Tibial artery (tissue), 4 donors: ENCODE data around the gene GTPBP4.
"Not testable (repeated sequence)": the region's sequence is repeated elsewhere in the genome, so short reads cannot be mapped to it uniquely, and the experiment has no call there.

Experiments used
- DNase-seq, 2 donors: peaks; one replicate each; pipeline ENCODE4 v3.0.0-alpha.2; 2019
- H3K27ac ChIP-seq, 2 donors: fragments of 200-600 bp; sonication (generic) in 1 of 2; 1 replicate in 1 of 2; 2 replicates in 1 of 2; pipeline ENCODE4 v1.5.1; 2018 to 2019; ENCODE audit warnings: mild to moderate bottlenecking in 1 of 2
- H3K27me3 ChIP-seq, 2 donors: fragments of 200-600 bp; sonication (generic) in 1 of 2; one replicate each; pipeline versions ENCODE4 v1.5.1 to v1.6.0; 2016 to 2019
- H3K36me3 ChIP-seq, 3 donors: fragments of 200-600 bp; sonication (generic) in 2 of 3; one replicate each; pipeline ENCODE4 v1.5.1; 2016 to 2019; ENCODE audit warnings: mild to moderate bottlenecking in 2 of 3
- H3K4me1 ChIP-seq, 4 donors: fragments of 200-600 bp; sonication (generic) in 2 of 4; 1 replicate in 3 of 4; 2 replicates in 1 of 4; pipeline ENCODE4 v1.5.1; 2016 to 2019
- H3K4me3 ChIP-seq, 2 donors: fragments of 200-600 bp; sonication (generic) in 1 of 2; 1 replicate in 1 of 2; 2 replicates in 1 of 2; pipeline ENCODE4 v1.5.1; 2018 to 2019; ENCODE audit warnings: mild to moderate bottlenecking in 2 of 2
- H3K9me3 ChIP-seq, 3 donors: fragments of 200-600 bp; sonication (generic) in 1 of 3; one replicate each; pipeline ENCODE4 v1.5.1; 2016 to 2019
- intact Hi-C: fragments of 100-400 bp; cut with DNase I; formaldehyde crosslinking; loops from one replicate; pipeline ENCODE4 v1.15.0; 2023; ENCODE audit warnings: low total_unique reads
- TF ChIP-seq, protein P1 (sequence below), 2 experiments: fragments of 200-600 bp in 1 of 2; fragments of 450-650 bp in 1 of 2; IDR thresholded peaks; one replicate each; pipeline ENCODE4 v1.5.1; 2017 to 2019; ENCODE audit warnings: antibody characterized with exemption in 2 of 2, mild to moderate bottlenecking in 1 of 2, moderate library complexity in 1 of 2

Gene GTPBP4

DNA sequence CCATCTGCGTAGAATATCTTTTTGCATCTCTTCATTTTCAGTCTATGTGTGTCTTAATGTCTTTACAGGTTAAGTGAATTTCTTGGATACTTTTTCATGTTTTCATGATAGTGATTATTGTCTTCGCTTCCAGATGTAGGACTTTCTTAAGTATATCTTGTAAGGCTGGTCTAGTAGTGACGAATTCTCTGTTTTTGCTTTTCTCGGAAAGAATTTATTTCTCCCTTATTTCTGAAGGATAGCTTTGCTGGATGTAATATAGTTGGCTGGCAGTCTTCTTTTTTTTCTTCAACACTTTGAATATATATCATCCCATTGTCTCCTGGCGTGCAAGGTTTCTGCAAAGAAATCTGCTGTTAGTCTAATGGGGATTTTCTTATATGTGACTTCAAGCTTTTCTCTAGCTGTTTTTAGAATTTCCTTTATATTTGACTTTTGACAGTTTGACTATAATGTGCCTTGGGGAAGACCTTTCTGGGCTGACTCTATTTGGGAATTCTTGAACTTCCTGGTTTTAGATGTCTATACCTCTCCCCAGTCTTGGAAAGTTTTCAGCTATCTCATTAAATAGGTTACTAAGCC, 14.3 kb downstream of the GTPBP4 start:
- DNase-seq = no peak
- intact Hi-C loops = no loop called here
- TF ChIP-seq, protein P1, sequence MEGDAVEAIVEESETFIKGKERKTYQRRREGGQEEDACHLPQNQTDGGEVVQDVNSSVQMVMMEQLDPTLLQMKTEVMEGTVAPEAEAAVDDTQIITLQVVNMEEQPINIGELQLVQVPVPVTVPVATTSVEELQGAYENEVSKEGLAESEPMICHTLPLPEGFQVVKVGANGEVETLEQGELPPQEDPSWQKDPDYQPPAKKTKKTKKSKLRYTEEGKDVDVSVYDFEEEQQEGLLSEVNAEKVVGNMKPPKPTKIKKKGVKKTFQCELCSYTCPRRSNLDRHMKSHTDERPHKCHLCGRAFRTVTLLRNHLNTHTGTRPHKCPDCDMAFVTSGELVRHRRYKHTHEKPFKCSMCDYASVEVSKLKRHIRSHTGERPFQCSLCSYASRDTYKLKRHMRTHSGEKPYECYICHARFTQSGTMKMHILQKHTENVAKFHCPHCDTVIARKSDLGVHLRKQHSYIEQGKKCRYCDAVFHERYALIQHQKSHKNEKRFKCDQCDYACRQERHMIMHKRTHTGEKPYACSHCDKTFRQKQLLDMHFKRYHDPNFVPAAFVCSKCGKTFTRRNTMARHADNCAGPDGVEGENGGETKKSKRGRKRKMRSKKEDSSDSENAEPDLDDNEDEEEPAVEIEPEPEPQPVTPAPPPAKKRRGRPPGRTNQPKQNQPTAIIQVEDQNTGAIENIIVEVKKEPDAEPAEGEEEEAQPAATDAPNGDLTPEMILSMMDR (IDR thresholded peaks at IDR 0.05) = no peak
- Histone ChIP-seq H3K36me3 (peaks cover 98 to 100% (median 100%) of the 10 kb centered on the region in 3 donors), H3K27me3 (no peaks in the 10 kb centered on the region), H3K4me3 (no peak overlapping the region), H3K4me1 (no peaks in the 10 kb centered on the region), H3K27ac (no peak overlapping the region), H3K9me3 (peaks cover 0 to 13% (median 12%) of the 10 kb centered on the region in 3 donors)

GRCh38 chr10:1003884-1004670, 15.8 kb downstream of the GTPBP4 start:
- Histone ChIP-seq H3K4me1 (no peaks in the 10 kb centered on the region), H3K27ac (no peak overlapping the region), H3K27me3 (no peaks in the 10 kb centered on the region), H3K4me3 (no peak overlapping the region), H3K9me3 (peaks cover 0 to 13% (median 12%) of the 10 kb centered on the region in 3 donors), H3K36me3 (peaks cover 98 to 100% (median 100%) of the 10 kb centered on the region in 3 donors)
- intact Hi-C loops = no loop called here
- no peak for DNase-seq
- TF ChIP-seq, protein P1 (IDR thresholded peaks at IDR 0.05) = no peak

GRCh38 chr10:1006573-1006972, 18.3 kb downstream of the GTPBP4 start:
- peaks cover 95 to 100% (median 99%) of the 10 kb centered on the region in 3 donors for H3K36me3 ChIP-seq
- TF ChIP-seq, protein P1 (IDR thresholded peaks at IDR 0.05) = no peak
- H3K9me3 ChIP-seq = peaks cover 0 to 13% (median 12%) of the 10 kb centered on the region in 3 donors
- no peak overlapping the region for H3K27ac ChIP-seq
- no peak for DNase-seq
- intact Hi-C loops = no loop called here
- no peaks in the 10 kb centered on the region for H3K4me1 ChIP-seq
- no peak overlapping the region for H3K4me3 ChIP-seq
- H3K27me3 ChIP-seq = no peaks in the 10 kb centered on the region

DNA sequence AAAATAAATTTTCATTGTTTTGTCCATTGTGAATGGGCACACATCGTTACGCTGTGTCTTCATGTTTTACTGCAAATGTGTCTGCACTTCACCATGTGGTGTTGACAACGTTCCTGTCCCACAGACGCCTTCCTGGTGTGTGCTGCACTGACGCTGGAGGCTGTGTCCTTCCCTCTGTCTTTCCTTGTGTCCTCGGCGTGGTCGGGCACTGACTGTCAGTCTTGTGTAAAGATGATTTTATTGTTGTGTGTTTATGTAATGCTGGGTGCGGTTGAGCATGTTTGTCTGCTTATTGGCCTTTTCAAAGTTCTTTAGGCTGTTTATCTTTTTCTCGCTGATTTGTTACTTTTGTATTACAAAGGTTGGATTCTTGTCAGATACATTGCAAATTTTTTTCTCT, 19.3 kb downstream of the GTPBP4 start:
- Histone ChIP-seq H3K27me3 (no peaks in the 10 kb centered on the region), H3K4me3 (no peak overlapping the region), H3K4me1 (no peaks in the 10 kb centered on the region), H3K9me3 (peaks cover 0 to 8% (median 5%) of the 10 kb centered on the region in 3 donors), H3K36me3 (peaks cover 96 to 100% (median 99%) of the 10 kb centered on the region in 3 donors), H3K27ac (no peak overlapping the region)
- DNase-seq = no peak
- TF ChIP-seq, protein P1 (IDR thresholded peaks at IDR 0.05) = no peak
- intact Hi-C loops = no loop called here

DNA sequence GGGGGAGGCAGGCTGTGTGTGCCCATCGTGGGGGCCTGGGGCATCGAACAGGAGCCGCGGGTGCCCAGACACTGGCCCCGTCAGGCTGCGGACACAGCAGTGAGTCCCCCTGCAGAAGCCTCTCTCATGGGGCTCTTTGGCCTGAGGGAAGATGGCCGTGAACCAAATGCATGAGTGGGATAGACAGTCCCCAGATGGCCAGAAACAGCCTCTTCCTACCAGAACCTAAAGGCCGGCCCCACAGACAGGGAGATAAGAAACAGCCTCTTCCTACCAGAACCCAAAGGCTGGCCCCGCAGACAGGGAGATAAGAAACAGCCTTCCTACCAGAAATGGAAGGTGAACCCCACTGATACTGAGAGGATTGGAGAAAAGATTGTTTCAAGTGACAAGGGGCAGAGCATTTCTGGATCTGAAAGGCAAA, 20.8 kb downstream of the GTPBP4 start:
- TF ChIP-seq, protein P1 (IDR thresholded peaks at IDR 0.05) = no peak
- intact Hi-C loops = no loop called here
- Histone ChIP-seq H3K9me3 (no peaks in the 10 kb centered on the region), H3K27ac (no peak overlapping the region), H3K4me3 (no peak overlapping the region), H3K4me1 (no peaks in the 10 kb centered on the region), H3K27me3 (no peaks in the 10 kb centered on the region), H3K36me3 (peaks cover 95 to 100% (median 98%) of the 10 kb centered on the region in 3 donors)
- DNase-seq = no peak

- H3K27me3 ChIP-seq, H3K4me1 ChIP-seq, intact Hi-C loops, H3K4me3 ChIP-seq, H3K27ac ChIP-seq, DNase-seq, H3K9me3 ChIP-seq: not testable (repeated sequence)
- H3K36me3 ChIP-seq = peaks cover 93 to 100% (median 98%) of the 10 kb centered on the region in 3 donors
Observed at GRCh38 chr10:1009947-1010346, 21.7 kb downstream of the GTPBP4 start.
